Fibroblast of upper back skin (primary cell): ENCODE data around the gene MALRD1.
A peak's percentile ranks its signal among the peaks of the same experiment; 100 is the strongest.

Experiments
- DNase-seq: peaks from one replicate; pipeline ENCODE4 v3.0.0-alpha.2; 2013

The MALRD1 gene

GRCh38 chr10:19408924-19409323 is 360.3 kb downstream of the MALRD1 start:
- no peak for DNase-seq

- no peak for DNase-seq
Observed at GRCh38 chr10:19411119-19411518, 362.5 kb downstream of the MALRD1 start.

- DNase-seq: peak; percentile 43
Observed at GRCh38 chr10:19412531-19412930, 363.9 kb downstream of the MALRD1 start.

DNA sequence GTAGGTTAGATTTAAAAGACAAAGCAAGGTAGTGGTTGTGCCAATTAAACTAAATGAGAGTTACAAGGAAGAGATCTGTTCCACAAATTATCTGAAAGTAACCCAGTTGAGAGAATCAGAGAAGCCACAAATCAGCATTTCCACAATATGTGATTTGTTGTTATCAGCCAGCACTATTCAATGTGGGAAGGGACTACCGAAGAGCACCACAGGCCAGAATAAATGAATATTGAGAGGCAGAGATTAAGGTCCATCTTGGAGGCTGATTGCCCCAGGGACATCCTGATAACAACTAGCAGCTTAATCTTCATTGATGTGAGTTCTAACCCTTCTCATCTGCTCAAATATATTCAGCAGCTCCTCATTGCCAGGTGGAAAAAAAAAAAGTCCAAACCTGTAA is 367.6 kb downstream of the MALRD1 start:
- no peak for DNase-seq

DNA sequence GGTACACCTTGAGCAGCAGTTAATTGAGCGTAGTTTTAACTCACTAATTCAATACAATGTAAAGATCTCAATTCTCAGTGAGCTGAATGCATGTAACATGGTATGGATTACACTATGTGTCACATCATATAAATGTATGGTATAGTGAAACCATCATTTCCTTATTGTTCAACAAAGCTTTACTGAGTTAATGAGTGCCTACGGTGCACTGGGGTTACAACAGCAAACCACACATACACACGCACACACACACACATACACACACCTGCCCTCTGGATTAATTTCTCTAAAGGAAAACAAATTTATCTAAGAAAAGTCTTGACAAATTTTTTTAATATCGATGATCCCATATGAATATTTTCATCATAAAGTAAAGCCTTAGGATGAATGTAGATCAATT is 369.1 kb downstream of the MALRD1 start:
- DNase-seq: no peak

DNA sequence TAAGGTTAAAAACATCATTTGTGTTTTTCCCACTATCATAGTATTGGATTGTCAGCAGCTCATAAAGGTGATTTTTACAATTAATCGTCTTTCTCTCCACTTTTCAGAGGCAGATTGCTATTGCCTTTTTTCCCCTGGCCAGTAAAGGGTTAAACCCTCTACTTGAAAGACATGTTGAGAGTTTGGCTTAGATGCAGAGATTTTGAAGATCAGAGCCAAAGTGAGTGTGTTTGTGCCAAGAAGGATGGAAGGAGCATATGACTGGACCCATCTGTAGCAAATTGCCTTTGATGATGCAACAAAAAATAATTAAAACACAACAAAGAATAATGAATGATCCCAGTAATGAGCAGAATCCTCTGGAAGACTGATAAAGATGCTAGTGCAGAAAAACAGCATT is 373.1 kb downstream of the MALRD1 start:
- no peak for DNase-seq

- no peak for DNase-seq
Observed at GRCh38 chr10:19426034-19426433, 377.4 kb downstream of the MALRD1 start.

DNA sequence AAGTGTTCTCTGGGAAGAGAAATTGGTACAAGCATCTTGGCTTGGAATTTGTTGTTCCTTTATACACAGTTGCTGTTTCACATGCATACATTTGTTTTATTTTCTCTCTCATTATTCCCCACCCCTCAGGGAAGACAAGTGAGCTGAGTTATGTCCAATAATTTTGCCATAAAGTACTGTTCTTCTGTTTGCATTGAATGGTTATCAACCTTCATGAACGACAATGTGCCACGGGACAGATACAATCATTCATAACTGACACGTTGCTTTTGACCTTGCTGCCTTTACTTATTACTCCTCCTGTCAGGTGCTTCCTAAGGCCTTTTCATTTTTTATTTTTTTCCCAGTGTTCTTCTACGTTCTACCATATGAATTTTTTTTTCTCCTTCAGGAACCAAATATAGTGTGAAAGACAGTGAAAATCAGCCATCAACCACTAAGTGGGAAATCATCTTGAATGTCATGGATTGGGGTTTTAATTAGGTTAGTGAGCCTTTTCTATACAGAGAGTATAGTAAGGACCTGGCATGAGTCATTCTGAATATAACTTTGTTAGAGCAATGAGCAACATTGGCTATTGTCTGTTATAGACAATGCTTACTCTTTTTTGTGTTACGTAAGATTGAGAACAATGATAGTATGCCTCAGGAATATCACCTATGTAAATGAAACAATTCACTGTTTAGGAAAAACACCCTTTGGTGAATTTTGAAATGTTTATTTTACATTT is 383.2 kb downstream of the MALRD1 start:
- DNase-seq: no peak

- DNase-seq: no peak
Observed at GRCh38 chr10:19449860-19450259, 401.3 kb downstream of the MALRD1 start.

DNA sequence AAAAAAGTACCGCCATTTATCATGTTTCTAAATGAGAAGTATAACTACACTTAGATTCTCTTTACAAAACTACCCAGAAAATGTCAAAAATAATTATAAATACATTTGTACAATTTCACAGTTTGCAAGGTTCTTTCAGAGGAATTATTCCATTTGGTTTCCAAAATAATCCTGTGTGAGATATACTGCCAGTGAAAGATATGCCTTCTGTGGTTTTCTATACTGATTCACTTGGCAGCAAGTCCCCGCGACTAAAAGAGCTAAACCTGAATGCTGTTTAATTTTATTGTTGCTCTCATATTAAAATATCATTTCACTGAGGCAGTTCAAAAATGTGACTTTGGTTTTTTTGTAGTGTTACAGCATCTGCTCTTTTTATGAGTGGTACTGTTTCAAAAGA is 402.8 kb downstream of the MALRD1 start:
- DNase-seq: peak; percentile 13

DNA sequence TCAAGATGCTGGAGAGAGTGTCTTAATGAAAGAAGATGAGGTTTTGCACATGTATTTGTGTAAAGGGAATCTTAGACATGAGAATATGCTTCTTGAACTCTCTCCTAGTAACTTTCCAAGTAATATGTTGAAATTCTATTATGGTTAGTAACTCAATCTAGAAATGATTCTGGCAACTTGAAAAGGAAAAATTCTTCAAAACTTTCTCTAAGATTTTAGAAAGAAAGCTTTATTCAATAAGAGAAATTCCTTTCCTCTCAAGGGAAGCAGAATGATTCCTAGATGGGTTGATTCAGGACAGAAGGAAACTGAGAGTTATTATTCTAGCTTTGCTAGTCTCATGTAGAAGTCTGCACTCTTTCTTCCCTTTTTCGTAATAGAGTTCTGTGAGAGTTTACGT is 403.3 kb downstream of the MALRD1 start:
- no peak for DNase-seq

DNA sequence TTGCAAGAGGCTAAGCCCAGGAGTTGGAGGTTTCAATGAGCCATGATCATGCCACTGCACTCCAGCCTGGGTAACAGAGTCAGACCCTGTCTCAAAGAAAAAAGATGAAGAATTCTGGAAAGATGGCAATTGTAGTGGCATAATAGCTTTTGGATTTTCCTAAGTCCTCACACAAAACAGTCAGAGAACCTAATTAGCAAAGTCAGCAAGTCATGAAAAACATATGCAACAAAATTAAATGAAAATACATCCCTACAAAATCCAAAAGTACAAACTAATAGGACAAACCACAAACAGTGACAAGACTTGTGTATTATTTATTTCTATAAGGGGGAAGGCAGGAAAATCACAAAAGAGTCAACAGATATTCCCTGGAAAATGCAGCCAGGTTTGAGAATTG is 405.4 kb downstream of the MALRD1 start:
- no peak for DNase-seq

DNA sequence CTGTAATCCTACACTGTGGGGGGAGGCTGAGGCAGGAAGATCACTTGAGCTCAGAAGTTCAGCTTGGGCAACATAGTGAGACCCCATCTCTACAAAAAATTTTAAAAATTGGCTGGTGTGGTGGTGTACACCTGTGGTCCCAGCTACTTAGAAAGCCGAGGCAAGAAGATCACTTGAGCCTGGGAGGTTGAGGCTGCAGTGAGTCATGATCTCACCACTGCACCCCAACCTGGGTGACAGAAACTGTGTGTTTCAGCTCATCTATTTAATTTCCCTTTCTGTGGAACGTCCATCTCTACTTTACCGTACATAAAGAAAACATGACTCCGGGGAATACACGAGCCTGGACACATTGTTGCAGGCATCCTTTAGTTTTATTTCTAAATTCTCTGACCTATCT is 413.0 kb downstream of the MALRD1 start:
- DNase-seq: no peak

DNA sequence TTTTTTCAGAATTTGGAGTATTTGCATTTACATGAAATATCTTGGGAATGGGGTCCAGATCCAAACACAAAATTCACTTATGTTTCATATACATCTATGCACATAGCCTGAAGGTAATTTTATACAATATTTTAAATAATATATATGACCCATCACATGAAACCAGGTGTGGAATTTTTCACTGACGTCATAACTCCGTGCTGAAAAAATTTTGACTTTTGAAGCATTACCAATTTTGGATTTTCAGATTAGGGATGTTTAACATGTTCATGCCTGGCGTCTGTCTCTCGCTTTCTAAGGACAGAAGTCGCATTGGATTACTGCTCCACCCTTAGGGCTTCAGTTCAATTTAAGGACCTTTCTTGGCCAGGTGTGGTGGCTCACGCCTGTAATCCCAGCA is 418.1 kb downstream of the MALRD1 start:
- no peak for DNase-seq

- peak; percentile 37 for DNase-seq
Observed at GRCh38 chr10:19468413-19468812, 419.8 kb downstream of the MALRD1 start.

DNA sequence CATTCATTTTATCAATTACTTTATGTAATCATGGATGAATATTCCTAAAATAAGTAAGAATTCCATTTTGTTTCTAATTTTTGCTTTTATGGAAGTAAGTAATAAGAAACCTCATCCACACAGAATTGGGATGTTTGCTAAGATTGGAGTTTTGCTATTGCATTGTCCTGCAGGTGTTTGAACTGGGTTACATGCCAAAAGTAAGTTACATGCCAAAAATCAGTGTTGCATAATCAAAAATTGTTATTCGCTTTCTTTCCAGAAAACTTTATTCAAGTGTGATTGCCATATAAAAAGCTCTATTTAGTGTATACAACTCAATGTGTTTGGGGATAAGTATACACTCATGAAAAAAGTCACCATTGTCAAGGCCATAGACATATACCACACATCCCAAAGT is 420.9 kb downstream of the MALRD1 start:
- no peak for DNase-seq

GRCh38 chr10:19479854-19480253 is 431.3 kb downstream of the MALRD1 start:
- DNase-seq: no peak

- peak; percentile 3 for DNase-seq
Observed at GRCh38 chr10:19480353-19480752, 431.8 kb downstream of the MALRD1 start.

GRCh38 chr10:19483421-19483820 is 434.8 kb downstream of the MALRD1 start:
- DNase-seq: no peak

DNA sequence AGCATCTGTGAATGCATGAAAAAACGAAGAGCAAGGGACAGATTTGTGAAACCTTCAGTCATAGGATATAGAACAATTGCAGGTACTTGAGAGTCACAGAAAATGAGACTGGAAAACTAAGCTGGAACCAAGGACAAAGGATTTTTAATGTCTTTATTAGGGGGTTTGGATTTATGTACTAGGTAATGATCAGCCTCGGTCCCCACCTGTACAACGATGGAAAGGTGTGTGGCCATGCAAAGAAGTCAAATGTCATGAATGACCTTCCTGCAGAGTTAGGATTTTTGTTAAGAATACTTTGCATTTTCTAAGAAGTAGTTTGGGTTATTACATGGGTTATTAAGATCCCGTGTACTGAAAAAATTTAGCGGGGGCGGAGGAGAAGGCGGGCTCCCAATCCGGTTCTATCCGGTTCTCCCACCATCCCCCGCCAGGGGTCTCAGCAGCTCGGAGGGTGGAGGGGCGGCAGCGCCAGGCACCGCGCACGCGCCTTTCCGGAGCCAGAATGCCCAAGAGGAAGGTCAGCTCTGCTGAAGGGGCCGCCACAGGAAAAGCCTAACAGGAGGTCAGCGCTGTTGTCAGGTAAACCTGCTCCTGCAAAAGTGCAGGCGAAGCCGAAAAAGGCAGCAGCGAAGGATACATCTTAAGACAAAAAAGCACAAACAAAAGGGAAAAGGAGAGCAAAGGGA is 440.1 kb downstream of the MALRD1 start:
- DNase-seq: peak; percentile 38

DNA sequence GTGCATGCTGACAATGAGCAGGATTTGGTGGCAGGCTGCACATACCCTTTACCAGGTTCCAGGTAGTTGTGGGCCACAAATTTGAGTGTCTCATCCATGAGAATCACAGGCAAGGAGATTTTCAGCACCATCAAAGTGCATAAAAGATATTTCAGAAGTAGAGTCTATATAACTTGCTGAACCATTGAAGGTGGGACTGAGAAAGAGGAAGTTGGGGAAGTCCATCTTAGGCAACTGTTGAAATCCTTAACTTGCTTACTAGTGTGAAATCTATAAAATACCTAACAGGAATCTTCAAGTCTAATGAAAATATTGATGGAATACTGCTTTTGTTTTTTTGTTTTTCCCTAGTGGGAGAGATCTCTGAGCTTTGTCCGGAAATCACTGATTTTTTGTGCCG is 442.6 kb downstream of the MALRD1 start:
- no peak for DNase-seq

DNA sequence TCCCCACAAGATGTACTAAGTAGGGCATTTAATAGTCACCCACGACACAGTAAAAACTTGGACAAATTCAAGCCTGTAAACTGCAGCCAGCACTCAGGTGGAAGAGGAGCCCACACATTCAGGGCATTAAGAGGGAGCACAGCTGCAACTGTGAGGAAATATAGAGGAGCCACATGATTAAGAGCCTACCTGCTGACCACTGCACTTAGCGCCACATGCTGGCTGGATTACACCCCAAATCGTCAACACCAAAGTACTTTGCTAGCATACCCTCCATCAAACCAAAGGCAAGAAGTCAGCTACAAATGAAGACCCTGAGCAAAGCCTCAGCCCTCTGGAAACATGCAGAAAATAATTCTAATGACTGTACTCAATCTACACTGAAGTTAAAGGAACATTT is 445.3 kb downstream of the MALRD1 start:
- DNase-seq: no peak

GRCh38 chr10:19497026-19497425 is 448.4 kb downstream of the MALRD1 start:
- DNase-seq: no peak

DNA sequence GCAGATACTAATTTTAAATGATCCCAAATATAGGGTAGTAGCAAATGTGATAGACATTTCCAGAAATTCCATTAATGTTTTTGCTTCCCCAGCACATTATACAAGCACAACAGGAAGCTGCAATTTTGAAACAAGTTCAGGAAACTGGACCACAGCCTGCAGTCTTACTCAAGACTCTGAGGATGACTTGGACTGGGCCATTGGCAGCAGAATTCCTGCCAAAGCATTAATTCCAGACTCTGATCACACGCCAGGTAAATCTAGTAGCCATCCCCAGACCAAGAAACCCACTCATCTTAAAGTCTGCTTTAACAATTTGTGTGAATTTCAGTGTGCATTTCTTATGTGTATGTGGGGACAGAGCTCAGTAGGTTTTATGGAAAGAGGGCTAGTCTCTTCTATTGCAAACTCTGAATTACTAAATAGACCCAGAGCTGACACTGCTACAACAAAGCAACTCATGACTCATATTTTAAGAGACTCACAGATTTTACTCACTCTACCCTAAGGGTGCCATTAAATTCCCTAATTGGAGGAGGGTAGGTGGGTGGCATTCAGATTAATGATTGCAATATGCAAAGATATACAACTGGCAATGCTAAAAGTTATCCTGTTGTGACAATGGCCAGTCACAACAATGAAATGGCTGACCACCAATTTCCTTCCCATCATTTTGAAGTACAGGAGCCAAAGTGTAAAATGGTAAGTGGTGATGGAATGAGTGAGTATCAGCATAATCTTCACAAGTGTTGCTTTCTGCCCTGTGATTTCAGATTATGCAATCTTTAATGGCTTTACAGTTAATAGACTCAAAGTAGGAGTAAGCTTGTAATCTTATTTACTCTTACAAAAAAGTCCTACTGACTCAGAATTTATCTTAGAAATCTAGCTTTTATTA is 450.0 kb downstream of the MALRD1 start:
- DNase-seq: peak; percentile 32
